ENCODE measurements around the gene ZDHHC5.
"Not testable (repeated sequence)": the region's sequence is repeated elsewhere in the genome, so short reads cannot be mapped to it uniquely, and the experiment has no call there.

The ZDHHC5 gene

DNA sequence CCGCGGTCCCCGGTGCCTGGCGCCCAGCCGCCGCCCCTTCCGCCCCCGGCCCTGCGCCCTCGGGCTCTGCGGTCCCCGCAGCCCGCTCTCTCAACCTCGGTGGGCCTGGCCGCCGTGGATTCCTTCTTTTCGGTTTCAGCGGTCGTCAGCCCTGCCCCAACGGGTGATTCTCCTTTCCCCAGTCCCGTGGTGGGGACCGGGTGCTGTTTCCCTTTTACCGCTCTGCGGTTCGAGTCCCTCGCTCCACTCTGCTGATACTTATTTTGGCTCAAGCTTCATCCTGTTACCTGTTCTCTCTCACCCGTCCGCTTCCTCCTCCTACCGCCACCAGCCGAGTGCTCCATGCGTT is 494 bp downstream of the ZDHHC5 start:
- DNase-seq, result no peak

DNA sequence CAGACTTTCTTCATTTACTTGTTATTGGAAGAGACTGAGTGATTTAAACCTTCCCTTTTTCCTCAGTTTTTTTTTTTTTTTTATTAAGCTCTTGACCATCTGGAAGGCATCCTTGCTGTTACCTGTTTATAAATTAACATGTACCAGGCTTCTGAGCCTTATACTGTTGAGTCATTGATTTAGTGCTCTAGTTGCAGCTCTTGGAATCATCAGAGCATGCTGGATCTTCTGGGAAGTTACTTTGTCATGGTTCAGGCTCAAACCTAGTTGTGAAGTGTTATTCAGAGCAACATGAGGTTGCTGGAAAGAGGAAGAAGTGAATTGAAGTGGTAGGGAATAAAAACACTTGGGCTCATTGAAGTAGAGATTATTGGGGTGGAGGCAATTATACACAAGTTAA is 6.3 kb downstream of the ZDHHC5 start:
- no peak for DNase-seq

DNA sequence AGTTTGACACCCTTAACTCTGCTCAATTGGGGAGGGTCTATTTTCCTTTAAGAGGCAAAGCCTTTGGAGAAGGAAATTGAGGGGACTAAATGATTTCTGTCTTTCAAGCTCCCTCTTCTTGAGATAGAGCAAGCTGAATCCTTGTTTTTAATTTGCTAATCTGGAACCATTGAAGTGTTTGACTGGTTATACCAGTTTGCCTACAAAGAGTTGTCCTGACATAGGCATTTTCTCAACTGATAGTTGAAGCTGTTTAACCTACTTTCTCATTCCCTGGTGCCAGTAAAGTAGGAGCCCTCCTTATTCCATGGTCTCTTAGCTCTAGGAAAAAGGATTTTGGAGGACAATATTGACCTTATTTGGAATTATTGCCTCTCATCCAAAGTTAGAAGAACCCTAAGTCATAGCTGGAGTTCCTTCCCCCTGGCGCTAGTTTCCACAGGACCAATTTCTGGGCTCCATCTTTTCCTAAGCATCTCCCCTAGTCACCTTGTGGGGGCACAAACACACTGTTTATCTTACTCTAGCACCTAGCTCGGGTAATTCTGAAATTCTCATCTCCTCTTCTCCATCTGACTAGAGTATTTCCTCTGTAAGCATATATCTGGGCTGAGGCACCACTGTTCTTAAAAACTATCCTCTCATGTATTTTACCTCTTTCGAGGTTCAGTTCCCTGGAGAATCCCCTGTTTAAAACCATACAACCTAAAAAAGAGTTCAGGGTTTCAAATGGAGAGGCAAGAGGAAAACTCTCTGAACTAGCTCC is 7.4 kb downstream of the ZDHHC5 start:
- DNase-seq, result no peak

DNA sequence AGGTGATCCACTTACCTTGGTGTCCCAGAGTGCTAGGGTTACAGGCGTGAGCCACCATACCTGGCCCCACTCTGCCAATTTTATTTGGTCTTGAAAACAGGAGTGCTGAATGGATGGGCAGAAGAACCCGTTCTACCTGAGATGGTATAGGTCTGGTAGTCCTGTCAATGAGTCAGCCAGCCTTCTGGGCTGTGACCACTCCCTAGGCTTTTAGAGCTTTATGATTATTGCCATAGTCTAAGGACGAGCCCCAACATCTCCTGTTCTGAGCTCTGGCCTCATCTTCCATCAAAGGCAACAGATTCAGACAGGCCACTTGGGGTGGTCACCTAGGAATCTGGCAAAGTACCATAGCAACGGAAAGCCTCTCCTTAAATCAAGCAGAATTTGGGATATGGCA is 11.5 kb downstream of the ZDHHC5 start:
- DNase-seq, result no peak

DNA sequence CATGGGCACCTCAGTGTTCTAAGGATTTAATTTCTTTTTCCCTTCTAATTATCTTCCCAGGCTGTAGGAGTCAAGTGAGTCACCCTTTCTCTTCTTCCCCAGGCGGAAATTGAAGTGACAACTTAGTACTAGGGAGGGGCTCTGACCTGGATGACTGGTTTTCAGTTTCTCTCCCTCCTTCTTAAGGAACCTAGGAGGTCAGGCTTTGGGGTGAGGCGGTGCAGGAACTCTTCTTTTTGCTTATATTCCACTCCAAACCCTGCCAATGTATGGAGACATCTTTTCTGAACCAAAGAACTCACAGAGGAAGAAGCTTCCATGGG is 12.6 kb downstream of the ZDHHC5 start:
- DNase-seq, result no peak

DNA sequence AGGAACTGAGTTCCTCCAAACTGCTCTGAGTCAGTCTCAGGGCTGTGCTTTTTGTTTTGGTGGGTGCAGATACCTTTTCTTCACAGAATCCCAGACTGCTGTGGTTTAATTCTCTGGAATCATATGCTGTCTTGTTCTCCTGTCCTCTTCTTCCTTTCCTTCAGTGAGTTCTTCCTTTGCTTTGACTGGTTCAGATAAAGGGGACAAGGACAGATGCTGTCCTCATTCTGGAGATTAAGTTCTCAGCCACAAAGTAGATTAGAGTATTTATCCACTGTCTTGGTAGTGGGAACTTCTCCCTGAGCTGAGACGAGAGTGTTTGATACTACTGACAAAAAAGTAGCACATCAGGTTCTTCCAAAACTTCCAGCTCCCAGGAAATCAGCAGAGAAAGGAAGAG is 13.3 kb downstream of the ZDHHC5 start:
- DNase-seq, result no peak

DNA sequence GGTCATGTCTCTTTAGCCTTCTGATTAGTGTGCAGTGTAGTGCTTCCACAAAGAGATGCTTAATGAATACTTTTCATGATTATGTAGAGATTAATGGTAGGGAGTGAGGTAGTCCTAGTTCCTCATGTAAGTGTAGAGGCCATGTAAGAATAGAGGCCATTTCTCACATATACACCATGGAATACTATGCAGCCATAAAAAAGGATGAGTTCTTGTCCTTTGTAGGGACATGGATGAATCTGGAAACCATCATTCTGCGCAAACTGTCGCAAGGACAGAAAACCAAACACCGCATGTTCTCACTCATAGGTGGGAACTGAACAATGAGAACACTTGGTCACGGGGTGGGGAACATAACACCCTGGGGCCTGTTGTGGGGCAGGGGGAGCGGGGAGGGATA is 22.6 kb downstream of the ZDHHC5 start:
- DNase-seq, result not testable (repeated sequence)

DNA sequence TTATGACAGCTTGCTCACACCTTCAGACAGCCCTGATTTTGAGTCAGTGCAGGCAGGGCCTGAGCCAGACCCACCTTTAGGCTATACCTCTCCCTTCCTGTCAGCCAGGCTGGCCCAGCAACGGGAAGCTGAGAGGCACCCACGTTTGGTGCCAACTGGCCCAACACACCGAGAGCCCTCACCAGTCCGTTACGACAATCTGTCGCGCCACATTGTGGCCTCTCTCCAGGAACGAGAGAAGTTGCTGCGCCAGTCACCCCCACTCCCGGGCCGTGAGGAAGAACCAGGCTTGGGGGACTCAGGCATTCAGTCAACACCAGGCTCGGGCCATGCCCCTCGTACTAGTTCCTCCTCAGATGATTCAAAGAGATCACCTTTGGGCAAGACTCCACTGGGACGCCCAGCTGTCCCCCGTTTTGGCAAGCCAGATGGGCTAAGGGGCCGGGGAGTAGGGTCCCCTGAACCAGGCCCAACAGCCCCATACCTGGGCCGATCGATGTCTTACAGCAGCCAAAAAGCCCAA is 31.0 kb downstream of the ZDHHC5 start:
- no peak for DNase-seq

DNA sequence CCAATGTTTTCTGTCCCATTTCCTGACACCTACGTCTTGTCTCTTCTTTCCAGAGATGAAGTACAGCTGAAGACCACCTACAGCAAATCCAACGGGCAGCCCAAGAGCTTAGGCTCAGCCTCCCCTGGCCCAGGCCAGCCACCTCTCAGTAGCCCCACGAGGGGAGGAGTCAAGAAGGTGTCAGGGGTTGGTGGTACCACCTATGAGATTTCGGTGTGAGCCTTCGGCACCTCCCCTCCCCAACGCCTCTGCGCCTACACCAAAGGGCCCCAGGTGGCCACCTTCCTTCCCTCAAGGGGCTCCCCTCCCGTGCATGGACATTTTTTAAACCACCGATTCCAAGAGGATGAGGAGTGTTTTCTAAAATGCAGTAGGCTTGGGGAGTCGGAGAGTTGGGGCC is 31.9 kb downstream of the ZDHHC5 start:
- no peak for DNase-seq

DNA sequence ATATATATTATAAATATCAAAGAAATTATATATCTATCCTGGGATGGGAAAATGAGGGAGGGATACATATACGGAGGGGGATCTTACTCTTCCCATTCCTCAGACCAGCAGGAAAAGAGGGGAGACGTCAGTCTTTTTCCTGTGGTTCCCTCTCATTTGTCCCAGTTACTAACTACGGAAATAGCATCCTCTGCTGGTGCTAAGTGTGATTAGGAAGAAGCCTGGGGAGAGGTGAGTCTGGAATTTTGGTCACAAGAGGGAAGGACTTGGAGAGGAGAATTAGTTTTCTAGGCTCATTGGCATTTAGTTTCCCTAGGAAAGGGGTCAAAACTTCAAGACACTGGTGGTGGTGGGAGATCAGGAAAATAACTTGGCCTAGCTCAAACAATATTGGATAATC is 32.5 kb downstream of the ZDHHC5 start:
- DNase-seq, result no peak

DNA sequence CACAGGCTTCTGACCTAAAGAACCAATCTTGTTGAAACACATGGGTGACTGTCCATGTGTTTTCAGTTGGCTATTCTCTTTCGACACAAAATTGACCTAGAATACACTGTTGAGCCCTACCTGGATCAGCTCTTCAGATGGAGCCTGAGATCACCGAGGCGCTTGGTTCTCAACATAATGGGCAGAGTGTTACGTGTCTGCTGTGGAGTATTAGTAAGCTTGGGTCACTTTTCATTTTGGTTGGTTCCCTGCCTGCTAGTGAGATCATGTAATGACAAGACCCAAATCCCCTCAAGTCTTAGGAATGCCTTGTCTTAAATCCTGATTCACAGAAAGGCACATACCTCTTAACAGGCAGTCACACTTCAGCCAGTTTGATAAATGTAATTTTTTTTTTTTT is 35.4 kb downstream of the ZDHHC5 start:
- DNase-seq, result no peak

DNA sequence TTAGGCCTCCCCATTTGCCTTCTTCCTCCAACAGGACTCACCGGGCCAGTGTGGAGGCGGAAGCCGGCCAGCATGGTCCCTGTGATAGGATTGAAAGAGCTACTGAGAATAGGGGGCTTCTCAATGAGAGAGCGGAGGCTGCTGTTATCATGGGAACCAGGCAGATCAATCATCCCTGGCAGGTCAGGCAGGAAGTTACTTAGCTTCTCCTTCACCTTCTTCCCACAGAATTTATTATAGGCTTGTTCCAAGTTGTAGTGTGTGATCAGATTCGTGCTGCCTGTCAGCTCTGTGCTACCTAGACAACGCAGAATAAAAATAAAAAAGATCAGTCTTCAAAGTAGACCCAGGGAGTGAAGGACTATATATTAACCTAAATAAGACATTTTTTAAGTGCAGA is 37.0 kb downstream of the ZDHHC5 start:
- no peak for DNase-seq

DNA sequence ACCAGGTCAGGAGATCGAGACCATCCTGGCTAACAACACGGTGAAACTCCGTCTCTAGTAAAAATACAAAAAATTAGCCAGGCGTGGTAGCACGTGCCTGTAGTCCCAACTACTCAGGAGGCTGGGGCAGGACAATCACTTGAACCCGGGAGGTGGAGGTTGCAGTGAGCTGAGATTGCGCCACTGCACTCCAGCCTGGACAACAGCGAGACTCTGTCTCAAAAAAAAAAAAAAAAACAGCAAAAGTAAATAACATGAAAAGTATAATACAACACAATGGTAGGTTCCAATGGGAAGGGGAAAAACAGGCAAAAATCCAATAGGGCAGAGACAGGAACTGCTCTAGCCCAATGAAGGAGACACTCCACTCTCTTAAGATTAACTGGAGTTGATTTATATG is 37.5 kb downstream of the ZDHHC5 start:
- DNase-seq, result not testable (repeated sequence)

DNA sequence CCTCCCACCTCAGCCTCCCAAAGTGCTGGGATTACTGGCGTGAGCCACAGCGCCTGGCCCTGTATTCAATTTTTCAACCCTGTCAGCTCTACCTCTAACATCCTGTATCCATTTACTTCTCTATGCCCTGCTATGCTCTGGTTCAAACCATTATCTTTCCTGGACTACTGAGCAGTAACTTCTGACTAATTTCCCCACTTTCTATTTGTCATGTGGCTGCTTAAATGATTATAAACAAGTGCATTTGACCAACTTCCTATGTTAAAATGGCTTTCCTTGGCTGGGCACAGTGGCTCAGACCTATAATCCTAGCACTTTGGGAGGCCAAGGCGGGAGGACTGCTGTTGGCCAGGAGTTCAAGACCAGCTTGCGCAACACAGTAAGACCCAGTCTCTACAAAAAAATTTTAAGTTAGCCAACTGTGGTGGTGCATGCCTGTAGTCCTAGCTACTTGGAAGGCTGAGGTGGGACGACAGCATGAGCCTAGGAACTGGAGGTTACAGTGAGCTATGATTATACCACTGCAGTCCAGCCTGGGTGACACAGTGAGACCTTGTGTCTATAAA is 42.0 kb downstream of the ZDHHC5 start:
- DNase-seq, result no peak

DNA sequence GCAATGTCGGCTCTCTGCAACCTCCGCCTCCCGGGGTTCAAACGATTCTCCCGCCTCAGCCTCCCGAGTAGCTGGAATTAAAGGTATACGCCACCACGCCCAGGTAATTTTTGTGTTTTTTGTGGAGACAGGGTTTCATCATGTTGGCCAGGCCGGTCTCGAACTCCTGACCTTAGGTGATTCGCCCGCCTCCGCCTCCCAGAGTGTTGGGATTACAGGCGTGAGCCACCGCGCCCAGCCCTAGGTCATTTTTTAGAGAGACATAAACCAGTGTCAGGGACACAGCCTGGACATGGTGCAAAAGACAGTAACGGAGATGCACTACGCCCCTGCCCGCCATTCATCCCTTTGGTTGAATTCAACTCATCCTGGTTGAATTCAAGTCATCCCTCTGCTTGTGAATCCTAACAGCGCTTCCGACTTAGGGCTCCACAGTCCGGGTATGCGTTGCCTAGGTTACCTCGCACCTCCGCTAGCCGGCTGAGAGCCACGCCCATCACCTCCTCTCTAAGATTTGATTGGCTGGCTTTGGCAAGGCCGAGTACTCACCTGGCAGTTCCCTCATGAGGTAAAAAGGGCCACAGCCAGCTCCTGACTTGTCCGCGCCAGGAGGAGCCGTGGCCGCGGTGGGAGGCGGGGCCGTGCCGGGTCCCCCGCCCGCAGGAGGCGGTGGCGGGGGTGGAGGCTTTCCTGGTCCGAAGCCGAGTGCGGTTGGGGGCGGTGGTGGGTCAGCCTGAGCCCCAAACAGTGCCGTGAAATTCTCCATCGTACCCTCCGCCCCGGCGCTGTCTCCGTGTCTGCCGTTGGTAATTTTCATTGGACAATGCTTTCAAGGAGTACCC is 43.7 kb downstream of the ZDHHC5 start, which contains the start of gene MED19:
TSS of gene MED19 (minus strand) at position 802 of the 842 bp plus-strand sequence. CDS start at position 766, 36 bp downstream.
- DNase-seq, result peak; percentile 82

DNA sequence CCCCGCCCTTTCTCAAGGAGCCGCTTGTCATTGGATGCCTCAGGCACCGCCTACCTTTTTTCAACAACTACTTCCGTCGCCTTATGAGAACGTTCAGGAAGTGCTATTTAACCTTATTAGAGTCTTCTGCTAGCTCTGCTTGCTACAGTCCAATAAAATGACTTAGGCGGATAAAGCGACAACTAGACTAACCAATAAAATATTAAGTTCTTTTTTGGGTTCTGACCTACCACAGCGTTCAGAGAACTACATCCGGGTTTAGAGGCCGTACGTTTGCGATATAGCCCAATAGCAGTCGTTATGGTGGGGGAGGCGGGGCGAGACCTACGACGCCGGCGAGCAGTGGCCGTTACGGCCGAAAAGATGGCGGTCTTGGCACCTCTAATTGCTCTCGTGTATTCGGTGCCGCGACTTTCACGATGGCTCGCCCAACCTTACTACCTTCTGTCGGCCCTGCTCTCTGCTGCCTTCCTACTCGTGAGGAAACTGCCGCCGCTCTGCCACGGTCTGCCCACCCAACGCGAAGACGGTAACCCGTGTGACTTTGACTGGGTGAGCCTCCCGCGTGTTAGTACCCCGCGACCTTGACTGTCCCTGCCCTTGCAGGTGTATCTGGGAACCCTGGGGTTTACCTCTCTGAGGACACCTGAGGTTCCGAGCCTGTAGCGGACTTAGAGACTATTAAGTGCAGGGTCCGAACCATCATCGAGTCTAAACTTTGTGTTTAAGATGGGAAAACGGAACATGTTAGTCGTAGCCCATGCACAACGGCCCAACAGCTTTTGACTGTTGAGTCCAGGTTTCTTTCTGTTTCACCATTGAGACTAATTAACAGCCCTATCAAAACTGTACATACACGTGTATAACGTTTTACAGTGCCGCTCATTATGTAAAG is 44.6 kb downstream of the ZDHHC5 start, which contains the start of gene TMX2:
TSS of gene TMX2 (plus strand) at position 338 of the 895 bp plus-strand sequence. CDS start at position 364, 26 bp downstream.
- DNase-seq, result peak; percentile 89

DNA sequence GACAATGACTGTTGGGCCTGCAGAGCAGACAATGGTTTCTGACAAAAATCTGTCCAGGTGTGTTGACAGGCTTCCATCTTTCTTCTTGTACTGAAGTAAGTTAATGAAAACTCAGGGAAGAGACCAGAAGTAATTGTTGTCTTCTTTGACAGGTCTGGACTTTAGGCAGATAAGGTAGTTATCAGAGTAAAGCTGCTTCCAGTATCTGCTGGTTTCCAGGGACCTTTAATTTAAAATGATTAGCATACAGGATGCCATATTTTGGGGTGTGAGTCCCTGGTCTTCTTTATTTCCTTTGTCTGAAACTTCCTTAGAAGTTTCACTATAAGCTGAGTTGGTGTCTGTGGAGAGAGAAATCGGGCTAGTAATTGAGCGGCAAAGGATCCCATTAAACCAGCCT is 45.9 kb downstream of the ZDHHC5 start:
- DNase-seq, result no peak

DNA sequence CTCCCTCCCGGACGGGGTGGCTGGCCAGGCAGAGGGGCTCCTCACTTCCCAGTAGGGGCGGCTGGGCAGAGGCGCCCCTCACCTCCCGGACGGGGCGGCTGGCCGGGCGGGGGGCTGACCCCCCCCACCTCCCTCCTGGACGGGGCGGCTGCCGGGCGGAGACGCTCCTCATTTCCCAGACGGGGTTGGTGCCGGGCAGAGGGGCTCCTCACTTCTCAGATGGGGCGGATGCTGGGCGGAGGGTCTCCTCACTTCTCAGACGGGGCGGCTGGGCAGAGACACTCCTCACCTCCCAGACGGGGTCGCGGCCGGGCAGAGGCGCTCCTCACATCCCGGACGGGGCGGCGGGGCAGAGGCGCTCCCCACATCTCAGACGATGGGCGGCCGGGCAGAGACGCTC is 48.8 kb downstream of the ZDHHC5 start:
- DNase-seq, result not testable (repeated sequence)

DNA sequence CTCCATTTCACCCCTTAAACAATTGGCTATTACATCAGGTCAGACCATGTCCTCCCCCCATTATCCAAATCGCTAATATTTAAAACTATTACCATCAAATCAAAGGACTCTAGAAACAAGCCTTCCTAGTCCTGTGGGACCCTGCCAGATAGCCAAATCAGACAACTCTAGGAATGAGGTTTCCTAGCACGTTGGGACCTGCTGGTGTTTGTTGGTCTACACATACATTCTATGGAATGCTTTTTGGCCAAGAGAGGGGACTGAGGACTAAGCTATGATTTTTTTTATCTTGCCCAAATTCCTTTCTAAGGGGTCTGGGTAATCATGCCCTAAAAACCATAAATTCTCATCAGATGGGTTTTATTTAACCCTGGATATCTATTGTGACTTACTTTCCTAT is 59.3 kb downstream of the ZDHHC5 start:
- DNase-seq, result no peak

DNA sequence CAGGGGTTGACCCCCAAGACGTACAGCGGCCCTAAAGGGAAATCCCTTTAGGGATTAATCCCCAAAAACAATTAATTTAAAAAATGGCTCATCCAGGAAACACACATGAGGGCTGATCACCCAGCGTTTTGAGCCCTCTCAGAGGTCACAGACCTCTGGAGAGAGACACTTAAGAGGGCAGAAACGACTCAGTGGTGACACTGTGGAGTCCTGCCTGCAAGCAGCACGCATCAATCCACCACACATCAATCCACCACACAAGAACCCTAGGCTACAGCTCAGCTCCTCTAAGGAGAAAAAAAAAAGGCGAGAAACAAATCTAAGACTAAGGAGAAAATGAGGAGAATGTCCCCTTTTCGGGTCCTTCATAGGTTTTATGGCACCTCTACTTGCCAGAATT is 60.9 kb downstream of the ZDHHC5 start:
- DNase-seq, result no peak

DNA sequence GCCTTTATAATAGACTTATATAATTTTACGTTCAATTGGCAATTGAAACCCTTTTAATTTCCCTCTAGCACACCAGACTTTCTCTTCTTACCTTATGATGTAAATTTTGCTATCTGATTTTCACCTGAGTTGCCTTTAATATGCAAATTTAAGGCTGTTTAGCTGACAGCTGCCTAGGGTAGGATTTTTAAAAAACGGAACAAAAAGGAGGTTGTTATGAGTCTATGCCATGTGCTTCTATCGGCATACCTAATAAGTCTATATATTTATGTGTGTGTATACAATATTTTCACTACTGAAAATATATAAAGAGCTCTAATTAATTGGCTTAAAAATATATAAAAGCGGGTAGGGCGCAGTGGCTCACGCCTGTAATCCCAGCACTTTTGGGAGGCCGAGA is 61.6 kb downstream of the ZDHHC5 start:
- no peak for DNase-seq

DNA sequence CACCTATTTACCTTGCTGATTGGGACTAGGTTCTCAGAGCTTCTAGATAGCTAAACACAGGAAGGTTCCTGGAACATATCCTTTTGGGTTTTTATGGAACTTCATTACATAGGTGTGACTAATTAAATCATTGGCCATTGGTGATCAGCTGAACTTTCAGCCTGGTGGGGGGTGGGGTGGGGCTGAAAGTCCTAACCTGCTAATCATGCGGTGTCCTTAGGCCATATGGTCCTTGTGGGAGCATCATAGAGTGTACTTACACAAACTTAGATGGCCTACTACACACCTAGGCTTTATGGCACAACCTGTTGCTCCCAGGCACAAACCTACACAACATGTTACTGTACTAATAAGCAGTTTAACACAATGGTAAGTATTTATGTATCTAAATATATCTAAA is 64.7 kb downstream of the ZDHHC5 start:
- DNase-seq, result no peak

Measured in activated CD8-positive, alpha-beta memory T cell treated with anti-CD3 and anti-CD28 coated beads, Interleukin-2, amount 50 U/mL, for 48 hours (primary cell).